Limb (tissue), 2 donors: ENCODE results near the gene KCNJ14.

ENCODE experiments used
- DNase-seq, 2 donors: peaks; one replicate each; pipeline ENCODE4 v3.0.0-alpha.2; 2016; ENCODE audit errors: extremely low spot score in 2 of 2

KCNJ14 gene

GRCh38 chr19:48455171-48455907 lies at the start of gene KCNJ14:
Gene KCNJ14, plus strand, starts transcription at chr19:48455574. Its CDS starts 6,151 bp downstream, at chr19:48461725.
- DNase-seq = no peak

DNA sequence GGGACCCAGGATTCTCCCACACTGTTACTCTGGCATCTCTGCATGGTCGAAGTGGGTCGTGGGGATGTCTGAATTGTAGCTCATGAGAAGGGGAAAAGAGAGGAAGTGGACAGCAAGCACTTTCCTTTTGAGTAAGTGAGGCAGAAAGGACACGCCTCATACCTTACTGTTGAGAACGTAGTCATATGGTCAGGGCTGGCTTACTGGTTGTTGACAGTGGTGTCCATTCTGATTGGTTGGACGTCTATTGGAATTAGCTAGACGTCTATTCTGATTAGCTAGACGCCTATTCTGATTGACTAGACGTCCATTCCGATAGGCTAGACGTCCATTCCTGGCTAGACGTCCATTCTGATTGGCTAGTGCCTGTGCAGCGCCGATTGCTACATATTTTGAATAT lies 49.5 kb upstream of the KCNJ14 start:
- no peak for DNase-seq

DNA sequence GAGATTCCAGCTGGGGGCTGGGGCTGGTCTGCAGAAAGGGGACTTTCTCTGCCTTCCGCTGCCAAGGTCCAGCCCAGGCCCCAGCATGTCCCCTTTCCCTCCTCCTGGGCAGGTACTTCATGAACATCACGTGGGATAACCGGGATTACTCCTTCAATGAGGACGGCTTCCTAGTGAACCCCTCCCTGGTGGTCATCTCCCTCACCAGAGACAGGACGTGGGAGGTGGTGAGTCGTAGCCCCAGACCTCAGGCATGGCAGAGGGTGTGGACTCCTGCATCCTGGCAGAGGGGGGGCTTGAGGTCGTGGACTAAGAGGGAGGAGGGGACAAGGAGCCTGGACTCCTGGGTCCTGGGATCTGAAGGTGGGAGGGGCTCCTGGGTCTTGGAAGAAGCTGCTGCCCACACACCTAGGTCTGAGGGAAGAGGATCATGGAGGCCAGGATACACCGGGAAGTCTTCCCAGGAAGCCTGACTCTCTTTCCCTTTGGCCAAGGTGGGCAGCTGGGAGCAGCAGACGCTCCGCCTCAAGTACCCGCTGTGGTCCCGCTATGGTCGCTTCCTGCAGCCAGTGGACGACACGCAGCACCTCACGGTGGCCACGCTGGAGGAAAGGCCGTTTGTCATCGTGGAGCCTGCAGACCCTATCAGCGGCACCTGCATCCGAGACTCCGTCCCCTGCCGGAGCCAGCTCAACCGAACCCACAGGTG lies 41.3 kb upstream of the KCNJ14 start:
- no peak for DNase-seq

DNA sequence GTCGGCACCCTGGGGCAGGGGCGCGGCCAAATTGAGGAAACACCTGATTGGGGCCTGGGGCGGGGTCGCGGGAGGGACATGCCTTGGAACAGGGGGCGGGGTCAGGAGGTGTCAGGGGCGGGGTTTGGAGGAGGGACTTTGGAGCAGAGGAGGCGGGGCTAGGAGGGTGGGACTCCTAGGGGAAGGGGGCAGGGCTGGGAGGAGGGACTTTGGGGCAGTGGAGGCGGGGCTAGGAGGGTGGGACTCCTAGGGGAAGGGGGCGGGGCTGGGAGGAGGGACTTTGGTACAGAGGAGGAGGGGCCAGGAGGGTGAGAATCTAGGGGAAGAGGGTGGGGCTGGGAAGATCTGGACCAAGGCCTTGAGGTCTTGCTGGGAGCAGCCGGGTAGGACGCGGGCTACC lies 40.0 kb upstream of the KCNJ14 start:
- peak in 1 of 2 donors; percentile 70 for DNase-seq

GRCh38 chr19:48415806-48416221 lies 39.6 kb upstream of the KCNJ14 start:
- no peak for DNase-seq

- no peak for DNase-seq
These were observed 38.0 kb upstream of the KCNJ14 start for GRCh38 chr19:48417421-48417820.

GRCh38 chr19:48418317-48419064 lies 36.9 kb upstream of the KCNJ14 start:
- no peak for DNase-seq

DNA sequence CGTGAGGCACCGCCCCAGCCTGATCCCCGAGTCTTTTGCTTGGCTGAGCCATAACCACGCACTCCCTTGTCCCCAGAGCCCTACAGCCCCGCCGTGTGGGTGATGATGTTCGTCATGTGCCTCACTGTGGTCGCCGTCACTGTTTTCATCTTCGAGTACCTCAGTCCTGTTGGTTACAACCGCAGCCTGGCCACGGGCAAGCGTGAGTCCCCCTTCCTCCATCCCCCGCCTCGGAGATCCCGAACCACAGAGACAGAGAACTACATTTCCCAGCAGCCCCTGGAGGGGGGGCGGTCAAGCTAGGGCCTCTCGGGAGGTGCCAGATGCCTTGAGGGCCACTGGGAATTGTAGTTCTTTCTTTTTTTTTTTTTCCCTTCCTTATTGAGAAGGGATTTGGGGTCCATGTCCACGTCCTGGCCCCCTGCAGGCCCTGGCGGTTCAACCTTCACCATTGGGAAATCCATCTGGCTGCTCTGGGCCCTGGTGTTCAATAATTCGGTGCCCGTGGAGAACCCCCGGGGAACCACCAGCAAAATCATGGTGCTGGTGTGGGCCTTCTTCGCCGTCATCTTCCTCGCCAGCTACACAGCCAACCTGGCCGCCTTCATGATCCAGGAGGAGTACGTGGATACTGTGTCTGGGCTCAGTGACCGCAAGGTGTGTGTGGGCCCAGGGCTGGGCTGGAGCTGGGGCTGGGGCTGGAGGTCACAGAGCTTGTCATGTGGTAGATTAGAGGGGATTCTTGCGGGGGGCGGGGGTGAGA lies 36.0 kb upstream of the KCNJ14 start:
- DNase-seq = peak; percentile 24 to 75

DNA sequence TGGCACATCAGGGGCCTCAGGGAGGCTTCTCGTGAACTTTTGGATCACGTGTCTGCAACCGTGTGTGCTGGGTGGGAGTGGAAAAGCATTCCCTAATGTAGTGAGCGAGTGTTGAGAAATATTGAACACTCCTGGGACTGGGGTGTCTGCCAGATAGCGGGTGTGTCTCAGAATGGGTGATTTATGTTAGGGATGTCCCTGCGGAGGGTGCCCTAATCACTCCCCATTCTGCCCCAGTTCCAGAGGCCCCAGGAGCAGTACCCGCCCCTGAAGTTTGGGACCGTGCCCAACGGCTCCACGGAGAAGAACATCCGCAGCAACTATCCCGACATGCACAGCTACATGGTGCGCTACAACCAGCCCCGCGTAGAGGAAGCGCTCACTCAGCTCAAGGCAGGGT lies 33.8 kb upstream of the KCNJ14 start:
- DNase-seq = no peak

DNA sequence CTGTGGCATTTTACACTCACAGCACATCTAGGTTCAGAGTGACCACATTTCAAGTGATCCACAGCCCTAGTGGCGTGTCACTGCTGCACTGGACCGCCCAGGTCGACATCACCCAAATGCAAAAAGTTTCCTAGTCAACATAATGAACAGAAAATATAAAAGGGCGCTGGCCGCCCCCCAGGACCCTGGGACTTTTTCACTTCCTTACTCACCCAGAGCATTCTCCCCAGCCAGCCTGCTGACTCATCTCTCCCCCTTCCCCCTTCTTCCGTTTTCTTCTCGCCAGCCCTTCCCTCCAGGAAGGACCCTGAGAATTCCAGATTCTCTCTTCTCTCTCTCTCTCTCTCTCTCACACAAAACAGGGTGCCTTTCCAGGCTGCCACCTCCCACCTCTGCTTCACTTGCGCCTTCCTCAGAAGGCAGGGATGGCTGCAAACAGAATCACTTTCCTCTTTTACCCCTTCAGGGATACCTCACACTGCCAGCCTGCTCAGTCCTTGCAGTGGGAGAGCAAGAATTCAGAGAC lies 30.6 kb upstream of the KCNJ14 start:
- no peak for DNase-seq

DNA sequence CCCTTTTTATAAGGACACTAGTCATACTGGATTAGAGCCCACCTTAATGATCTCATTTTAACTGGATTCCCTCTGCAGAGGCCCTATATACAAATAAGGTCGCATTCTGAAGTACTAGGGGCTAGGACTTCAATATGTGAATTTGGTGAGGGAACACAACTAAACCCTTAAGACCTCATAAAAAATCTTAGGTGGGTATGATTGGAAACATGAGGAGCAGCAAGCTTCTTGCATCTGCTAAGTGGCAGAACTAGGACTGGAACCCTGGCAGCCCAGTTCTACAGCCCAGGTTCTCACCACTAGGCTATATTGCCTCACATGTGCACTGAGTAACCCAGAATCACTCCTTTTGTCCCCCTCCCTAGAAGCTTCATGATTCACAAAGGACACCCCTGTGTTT lies 26.7 kb upstream of the KCNJ14 start:
- no peak for DNase-seq

DNA sequence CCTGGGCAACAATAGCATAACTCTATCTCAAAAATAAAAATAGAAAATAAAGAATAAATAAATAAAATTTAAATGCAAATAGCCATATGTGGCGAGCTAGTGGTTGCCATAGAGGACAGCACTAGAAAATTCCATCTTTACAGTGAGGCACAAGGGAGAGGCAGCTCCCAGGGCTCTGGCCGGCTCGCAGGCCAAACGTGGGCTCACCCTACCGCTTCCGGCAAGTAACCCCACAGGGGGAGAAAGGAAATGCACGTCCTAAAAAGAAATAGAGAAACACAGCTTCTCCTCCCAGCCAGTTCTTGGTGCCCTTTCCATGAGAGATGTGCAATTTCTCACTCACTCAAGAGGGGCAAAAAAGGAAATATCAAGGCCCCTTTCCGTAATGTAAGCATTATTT lies 22.0 kb upstream of the KCNJ14 start:
- DNase-seq = no peak

GRCh38 chr19:48436586-48436985 lies 18.8 kb upstream of the KCNJ14 start:
- DNase-seq = no peak

DNA sequence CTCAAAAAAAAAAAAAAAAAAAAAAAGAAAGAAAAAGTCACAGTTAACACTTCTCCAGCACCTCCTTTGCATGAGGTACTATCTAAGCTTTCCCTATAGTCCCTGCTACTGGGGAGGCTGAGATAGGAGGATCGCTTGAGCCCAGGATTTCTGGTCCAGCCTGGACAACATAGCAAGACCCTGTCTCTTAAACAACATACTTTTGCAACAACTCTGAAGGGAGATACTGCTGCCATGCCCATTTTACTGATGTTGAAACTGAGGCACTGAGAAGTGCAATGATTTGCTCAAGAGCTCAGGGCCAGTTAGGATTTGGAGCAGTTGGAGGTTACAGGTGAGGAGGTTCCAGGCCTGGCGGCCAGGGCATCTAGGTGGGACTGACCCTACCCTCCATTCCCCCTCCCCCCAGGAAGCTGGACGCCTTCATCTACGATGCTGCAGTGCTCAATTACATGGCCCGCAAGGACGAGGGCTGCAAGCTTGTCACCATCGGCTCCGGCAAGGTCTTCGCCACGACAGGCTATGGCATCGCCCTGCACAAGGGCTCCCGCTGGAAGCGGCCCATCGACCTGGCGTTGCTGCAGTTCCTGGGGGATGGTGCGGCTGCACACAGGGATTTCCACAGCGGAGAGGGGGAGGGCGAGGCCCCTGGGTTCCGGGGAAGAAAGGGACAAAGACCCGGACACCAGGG lies 13.9 kb upstream of the KCNJ14 start:
- peak in 1 of 2 donors; percentile 28 for DNase-seq

DNA sequence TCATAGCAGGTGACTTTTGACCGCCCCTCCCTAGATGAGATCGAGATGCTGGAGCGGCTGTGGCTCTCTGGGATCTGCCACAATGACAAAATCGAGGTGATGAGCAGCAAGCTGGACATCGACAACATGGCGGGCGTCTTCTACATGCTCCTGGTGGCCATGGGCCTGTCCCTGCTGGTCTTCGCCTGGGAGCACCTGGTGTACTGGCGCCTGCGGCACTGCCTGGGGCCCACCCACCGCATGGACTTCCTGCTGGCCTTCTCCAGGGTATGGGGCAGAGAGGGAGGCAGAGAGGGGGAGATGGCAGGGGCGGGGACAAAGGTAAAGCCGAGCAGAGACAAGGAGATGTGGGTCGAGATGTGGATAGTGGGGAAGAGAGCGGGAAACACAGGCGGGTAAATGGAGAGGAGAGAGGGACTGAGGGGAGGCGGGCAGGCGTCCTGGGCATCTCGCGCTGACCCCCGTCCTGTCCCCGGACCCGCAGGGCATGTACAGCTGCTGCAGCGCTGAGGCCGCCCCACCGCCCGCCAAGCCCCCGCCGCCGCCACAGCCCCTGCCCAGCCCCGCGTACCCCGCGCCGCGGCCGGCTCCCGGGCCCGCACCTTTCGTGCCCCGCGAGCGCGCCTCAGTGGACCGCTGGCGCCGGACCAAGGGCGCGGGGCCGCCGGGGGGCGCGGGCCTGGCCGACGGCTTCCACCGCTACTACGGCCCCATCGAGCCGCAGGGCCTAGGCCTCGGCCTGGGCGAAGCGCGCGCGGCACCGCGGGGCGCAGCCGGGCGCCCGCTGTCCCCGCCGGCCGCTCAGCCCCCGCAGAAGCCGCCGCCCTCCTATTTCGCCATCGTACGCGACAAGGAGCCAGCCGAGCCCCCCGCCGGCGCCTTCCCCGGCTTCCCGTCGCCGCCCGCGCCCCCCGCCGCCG lies 13.0 kb upstream of the KCNJ14 start:
- peak in 1 of 2 donors; percentile 29 for DNase-seq

DNA sequence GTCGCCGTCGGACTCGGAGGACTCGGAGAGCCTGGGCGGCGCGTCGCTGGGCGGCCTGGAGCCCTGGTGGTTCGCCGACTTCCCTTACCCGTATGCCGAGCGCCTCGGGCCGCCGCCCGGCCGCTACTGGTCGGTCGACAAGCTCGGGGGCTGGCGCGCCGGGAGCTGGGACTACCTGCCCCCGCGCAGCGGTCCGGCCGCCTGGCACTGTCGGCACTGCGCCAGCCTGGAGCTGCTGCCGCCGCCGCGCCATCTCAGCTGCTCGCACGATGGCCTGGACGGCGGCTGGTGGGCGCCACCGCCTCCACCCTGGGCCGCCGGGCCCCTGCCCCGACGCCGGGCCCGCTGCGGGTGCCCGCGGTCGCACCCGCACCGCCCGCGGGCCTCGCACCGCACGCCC lies 12.1 kb upstream of the KCNJ14 start:
- peak in 1 of 2 donors; percentile 44 for DNase-seq

- DNase-seq = peak in 1 of 2 donors; percentile 48
These were observed 11.6 kb upstream of the KCNJ14 start for GRCh38 chr19:48443731-48444128.

DNA sequence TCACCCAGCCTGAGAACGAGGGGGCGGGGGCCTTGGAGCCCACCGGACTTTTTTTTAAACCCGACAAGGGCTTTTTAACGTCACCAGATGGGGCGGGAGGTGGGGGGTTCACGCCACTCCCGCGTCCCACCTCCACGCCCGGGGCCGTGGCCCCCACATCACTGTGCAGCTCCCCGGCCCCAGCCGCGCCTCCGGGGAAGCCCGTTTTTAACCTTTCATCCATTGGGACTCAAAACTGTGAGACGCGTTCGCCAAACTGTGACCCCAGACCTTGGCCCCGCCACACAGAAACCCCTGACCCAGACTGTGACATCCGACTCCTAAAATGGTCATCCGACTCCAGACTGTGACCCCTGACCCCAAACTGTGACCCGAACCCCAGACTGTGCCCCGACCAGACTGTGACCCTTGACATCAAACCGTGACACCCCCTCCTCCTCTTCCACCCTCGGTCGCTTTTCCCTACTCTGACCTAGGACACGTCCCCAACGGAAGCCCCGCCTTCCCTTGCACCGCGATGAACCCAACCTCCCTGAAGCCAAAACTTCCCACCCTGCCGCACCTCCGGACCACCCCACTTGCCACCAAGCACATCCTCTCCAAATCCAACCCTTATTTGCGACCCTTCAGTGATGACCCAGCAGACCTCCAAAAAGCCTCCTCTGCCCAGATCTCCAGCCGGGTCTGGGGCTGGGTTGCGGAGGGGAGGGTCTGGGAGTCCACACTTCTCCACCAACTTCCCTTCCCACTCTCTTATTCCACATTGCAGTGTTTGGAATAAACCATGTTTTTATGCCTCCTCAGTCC lies 11.0 kb upstream of the KCNJ14 start:
- DNase-seq = peak in 1 of 2 donors; percentile 37

GRCh38 chr19:48444936-48445200 lies 10.5 kb upstream of the KCNJ14 start:
- DNase-seq = peak in 1 of 2 donors; percentile 32
